GM19438 (cell line): ENCODE measurements around the gene TRIOBP.
A peak's percentile ranks its signal among the peaks of the same experiment; 100 is the strongest.
"Not testable (repeated sequence)": the region's sequence is repeated elsewhere in the genome, so short reads cannot be mapped to it uniquely, and the experiment has no call there.

Experiments
- ATAC-seq: cut with Tn5 transposase; IDR thresholded peaks from one replicate; pipeline ENCODE4 v1.9.1; 2021; ENCODE audit warnings: low read depth; ENCODE audit not compliant: unreplicated experiment

Gene TRIOBP

GRCh38 chr22:37686002-37686982, 10.6 kb upstream of the TRIOBP start, which contains the start of gene NOL12:
NOL12 (plus strand) TSS chr22:37686343; CDS start chr22:37686393, 50 bp downstream.
- ATAC-seq, result peak; percentile 78

- no peak for ATAC-seq
Observed at GRCh38 chr22:37690407-37690806, 6.4 kb upstream of the TRIOBP start.

DNA sequence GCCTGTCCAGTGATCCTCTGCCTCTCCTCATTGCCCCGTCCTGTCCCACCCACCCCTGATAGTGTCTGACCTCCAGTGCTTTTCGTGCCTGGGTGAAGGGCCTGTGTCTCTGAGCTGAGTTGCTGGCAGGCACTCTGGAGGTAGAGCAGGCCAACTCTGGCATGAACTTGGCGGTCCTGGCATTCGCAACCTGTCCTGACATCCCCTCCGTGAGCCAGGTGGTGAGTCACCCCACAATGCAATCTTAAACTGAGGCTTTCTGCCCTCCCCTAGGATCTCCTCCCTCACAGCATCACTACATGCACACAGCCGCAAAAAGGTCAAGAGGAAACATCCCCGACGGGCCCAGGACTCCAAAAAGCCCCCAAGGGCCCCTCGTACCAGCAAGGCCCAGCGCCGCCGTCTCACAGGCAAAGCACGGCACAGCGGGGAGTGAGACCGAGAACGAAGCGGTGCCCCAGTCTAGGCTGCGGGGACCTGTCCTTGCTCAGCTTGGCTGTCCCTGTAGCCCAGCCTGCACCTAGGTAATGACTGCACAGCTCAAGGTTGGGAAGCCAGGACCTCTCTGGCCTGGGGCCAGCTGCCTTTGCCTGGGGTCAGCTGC, 5.8 kb upstream of the TRIOBP start:
- ATAC-seq, result no peak

- ATAC-seq, result no peak
Observed at GRCh38 chr22:37692627-37693285, 4.1 kb upstream of the TRIOBP start.

DNA sequence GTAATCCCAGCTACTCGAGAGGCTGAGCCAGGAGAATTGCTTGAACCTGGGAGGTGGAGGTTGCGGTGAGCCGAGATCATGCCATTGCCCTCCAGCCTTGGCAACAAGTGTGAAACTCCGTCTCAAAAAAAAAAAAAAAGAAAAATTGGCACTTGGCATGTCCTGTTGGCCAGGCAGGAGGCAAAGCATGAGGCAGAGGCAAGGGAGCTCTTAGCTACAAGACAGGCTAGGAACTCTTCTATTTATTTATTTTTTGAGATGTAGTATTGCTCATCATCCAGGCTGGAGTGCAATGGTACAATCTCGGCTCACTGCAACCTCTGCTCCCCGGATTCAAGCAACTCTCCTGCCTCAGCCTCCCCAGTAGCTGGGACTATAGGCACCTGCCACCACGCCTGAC, 2.7 kb upstream of the TRIOBP start:
- ATAC-seq, result not testable (repeated sequence)

DNA sequence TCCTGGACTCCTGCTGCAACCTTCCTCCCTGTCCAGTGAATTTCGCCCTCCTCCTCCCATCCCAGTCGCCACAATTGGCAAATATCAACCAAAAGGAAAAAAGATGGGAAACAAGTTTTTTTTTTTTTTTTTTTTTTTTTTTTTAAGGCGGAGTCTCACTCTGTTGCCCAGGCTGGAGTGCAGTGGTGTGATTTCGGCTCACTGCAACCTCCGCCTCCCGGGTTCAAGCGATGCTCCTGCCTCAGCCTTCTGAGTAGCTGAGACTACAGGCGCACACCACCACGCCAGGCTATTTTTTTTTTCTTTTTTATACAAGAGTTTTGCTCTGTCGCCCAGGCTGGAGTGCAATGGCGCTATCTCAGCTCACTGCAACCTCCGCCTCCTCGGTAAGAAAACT, 590 bp upstream of the TRIOBP start:
- not testable (repeated sequence) for ATAC-seq

DNA sequence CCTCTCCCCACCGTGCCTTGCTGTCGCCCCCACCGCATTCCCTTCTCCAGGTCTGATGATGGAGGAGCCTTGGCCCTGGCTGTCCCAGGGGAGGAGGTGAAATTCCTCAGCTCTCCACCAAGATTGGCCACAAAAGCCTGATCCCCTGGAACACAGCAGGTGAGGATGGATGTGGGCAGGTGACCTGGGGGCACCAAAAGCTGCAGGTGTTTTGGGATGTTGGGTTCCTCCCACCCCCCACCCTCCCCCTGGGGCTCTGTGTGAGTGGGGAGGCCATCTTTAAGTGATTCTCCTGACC, 639 bp downstream of the TRIOBP start:
- no peak for ATAC-seq

DNA sequence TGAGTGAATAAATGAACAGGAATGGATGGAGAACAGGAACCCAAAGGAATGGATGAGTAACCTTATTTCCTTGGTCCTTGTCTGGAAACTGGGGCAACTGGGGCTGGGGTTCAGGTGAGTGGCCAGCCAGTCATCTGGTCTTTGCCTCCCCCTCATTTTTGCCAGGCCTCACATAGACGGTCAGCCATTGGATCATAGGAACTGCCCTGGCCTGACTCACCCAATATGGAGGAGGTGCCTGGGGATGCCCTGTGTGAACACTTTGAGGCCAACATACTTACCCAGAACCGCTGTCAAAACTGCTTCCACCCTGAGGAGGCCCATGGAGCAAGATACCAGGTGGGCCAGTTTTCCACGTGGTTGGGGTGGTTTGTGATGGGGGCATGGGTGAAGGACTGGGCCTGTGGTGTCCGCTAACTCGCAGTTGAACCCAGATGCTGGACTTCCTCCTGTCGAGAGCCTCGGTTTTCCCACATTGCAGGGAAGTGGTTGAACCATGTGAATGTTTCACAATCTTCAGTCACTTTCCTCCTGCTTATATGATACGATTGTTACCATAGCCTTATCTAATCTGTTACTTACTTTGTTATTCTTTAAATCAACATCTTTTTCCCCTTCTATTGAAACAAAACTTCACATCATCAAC, 4.4 kb downstream of the TRIOBP start:
- no peak for ATAC-seq

GRCh38 chr22:37703906-37704305, 7.1 kb downstream of the TRIOBP start:
- no peak for ATAC-seq

- no peak for ATAC-seq
Observed at GRCh38 chr22:37704645-37705044, 7.8 kb downstream of the TRIOBP start.

- no peak for ATAC-seq
Observed at GRCh38 chr22:37705205-37705604, 8.4 kb downstream of the TRIOBP start.

DNA sequence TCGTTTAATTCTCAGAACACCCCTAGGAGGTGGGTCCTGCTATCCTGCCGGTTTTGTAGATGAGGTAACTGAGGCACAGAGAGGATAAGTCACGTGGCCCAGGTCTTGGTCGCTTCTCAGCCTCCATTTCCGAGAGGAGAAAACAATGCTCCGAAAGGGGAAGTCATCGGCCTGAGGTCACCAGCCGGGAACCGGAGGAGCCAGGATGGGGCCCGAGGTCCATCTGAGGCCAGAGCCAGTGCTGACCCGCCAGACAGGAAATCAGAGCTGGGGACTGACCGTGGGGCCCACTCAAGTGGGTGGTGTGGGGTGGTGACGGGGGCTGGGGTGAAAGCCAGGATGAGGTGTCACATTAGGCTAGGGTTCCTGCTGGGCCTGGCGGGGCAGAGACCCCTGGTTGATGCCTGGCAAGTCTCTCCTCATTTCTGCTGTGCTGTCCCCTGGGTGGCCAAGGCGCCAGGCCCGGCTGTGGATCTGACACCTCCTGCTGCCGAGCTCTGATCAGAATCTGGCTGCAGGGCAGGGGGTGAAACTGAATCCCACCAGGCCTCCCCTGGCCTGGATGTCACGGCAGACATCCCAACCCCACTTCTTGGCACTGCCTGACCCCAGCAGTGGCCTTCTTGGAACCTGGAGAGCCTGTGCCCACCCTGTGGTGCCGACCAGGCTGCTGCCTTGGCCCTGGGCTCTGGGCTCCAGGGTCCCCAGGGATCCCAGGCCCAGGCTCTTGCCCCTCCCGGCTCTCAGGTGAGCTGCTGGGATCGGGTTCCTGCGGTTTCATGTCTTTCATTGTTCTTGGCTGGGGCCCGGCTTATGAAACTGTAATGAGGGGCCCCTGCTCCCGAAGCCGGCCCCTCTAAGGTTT, 12.0 kb downstream of the TRIOBP start:
- no peak for ATAC-seq

DNA sequence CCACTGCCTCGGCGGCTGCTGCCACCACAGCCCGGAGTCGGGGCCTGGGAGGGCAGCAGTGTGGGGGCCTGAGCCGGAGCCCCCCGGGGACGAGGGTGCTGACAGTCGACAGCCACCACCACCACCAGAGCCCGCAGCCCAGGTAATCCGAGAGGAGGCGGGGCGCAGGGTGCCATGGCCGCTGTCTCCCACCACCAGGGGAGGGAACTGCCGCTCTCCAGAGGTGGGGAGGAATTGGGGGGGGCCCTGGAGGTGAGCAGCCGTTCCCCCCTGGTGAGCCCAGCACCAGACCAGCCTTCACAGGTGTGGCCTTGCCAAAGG, 12.6 kb downstream of the TRIOBP start:
- ATAC-seq, result no peak

GRCh38 chr22:37710675-37711074, 13.8 kb downstream of the TRIOBP start:
- no peak for ATAC-seq

GRCh38 chr22:37711490-37711889, 14.6 kb downstream of the TRIOBP start:
- ATAC-seq, result no peak

GRCh38 chr22:37713761-37714160, 16.9 kb downstream of the TRIOBP start:
- ATAC-seq, result no peak

DNA sequence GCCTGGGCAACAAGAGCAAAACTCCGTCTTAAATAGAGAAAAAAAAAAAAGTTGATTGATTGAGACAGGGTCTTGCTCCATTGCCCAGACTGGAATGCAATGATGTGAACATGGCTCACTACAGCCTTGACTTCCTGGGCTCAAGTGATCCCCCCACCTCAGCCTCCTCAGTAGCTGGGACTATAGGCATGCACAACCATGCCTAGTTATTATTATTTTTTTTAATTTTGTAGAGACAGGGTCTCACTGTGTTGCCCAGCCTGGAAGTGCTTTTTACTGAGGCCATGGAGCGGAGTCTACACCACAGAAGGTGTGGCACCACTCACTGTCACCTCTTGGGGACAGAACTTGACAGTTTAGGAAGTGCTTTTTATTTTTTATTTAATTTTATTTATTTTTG, 17.8 kb downstream of the TRIOBP start:
- no peak for ATAC-seq

DNA sequence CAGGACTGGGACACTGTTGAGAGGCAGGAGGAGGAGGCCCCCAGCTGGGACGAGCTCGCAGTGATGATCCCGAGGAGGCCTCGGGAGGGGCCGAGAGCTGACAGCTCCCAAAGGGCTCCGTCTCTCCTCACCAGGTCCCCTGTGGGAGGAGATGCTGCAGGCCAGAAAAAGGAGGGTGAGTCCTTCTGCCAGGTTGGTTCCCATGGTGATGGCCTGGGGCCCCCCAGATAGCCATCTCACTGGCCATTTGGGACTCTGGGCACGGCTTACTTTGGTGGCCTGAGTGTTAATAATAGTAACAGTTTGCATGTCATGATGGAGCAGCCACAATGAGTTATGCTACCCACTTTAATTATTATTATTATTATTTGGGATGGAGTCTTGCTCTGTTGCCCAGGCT, 18.9 kb downstream of the TRIOBP start:
- no peak for ATAC-seq

- no peak for ATAC-seq
Observed at GRCh38 chr22:37716708-37717107, 19.9 kb downstream of the TRIOBP start.

DNA sequence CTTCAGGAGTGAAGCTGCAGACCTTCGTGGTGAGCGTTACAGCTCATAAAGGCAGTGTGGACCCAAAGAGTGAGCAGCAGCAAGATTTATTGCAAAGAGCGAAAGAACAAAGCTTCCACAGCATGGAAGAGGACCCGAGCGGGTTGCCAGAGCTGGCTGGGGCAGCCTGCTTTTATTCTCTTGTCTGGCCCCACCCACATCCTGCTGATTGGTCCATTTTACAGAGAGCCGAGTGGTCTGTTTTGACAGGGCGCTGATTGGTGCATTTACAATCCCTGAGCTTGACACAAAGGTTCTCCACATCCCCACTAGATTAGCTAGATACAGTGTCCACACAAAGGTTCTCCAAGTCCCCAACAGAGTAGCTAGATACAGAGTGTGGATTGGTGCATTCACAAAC, 20.4 kb downstream of the TRIOBP start:
- ATAC-seq, result not testable (repeated sequence)
